NB4 (cell line): Measurements from ENCODE around the gene TTN.

Experiments
- MYC ChIP-seq: IDR thresholded peaks from 2 replicates; pipeline ENCODE4 v1.6.1; 2011; ENCODE audit warnings: low read depth, low read length
- POLR2A ChIP-seq: IDR thresholded peaks from 2 replicates; pipeline ENCODE4 v1.6.1; 2011; ENCODE audit warnings: mild to moderate bottlenecking; ENCODE audit not compliant: insufficient read length; ENCODE audit errors: extremely low read depth
- TF ChIP-seq, protein P1 (sequence below): IDR thresholded peaks from one replicate; pipeline ENCODE4 v1.5.1; 2012; ENCODE audit warnings: low read depth, low read length
- TF ChIP-seq, protein P2 (sequence below): IDR thresholded peaks from 2 replicates; pipeline ENCODE4 v1.6.1; 2011; ENCODE audit warnings: low read depth, low read length

DNA sequence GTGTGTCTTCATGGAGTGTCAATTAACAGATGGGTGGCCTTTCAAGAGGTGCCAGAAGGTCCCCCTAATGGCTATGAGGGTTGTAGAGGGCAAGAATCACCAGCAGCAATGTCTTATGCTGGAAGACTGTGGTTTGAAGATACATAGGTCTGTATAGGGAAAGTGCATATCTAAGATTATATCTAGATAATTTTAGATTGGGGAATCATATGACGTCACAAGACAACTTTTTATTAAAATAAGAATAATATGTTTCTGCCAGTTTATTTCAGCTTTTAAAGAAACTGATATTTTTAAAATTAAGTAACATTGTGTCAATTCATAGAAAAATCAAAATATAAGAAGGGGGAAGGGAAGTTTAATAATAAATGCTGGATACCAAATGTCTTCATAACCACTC is 162.3 kb downstream of the TTN start:
- TF ChIP-seq, protein P1, sequence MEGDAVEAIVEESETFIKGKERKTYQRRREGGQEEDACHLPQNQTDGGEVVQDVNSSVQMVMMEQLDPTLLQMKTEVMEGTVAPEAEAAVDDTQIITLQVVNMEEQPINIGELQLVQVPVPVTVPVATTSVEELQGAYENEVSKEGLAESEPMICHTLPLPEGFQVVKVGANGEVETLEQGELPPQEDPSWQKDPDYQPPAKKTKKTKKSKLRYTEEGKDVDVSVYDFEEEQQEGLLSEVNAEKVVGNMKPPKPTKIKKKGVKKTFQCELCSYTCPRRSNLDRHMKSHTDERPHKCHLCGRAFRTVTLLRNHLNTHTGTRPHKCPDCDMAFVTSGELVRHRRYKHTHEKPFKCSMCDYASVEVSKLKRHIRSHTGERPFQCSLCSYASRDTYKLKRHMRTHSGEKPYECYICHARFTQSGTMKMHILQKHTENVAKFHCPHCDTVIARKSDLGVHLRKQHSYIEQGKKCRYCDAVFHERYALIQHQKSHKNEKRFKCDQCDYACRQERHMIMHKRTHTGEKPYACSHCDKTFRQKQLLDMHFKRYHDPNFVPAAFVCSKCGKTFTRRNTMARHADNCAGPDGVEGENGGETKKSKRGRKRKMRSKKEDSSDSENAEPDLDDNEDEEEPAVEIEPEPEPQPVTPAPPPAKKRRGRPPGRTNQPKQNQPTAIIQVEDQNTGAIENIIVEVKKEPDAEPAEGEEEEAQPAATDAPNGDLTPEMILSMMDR = no peak
- TF ChIP-seq POLR2A (no peak), MYC (no peak)
- TF ChIP-seq, protein P2, sequence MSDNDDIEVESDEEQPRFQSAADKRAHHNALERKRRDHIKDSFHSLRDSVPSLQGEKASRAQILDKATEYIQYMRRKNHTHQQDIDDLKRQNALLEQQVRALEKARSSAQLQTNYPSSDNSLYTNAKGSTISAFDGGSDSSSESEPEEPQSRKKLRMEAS = no peak
